ENCODE results near the gene AQP1. TPM values are rescaled to one million over a fixed set of nuclear protein-coding genes. Genes with fewer than 3 reads are reported as not detected.

AQP1 gene
- polyA plus RNA-seq, 3 donors: 0.03 TPM; not detected in 2

DNA sequence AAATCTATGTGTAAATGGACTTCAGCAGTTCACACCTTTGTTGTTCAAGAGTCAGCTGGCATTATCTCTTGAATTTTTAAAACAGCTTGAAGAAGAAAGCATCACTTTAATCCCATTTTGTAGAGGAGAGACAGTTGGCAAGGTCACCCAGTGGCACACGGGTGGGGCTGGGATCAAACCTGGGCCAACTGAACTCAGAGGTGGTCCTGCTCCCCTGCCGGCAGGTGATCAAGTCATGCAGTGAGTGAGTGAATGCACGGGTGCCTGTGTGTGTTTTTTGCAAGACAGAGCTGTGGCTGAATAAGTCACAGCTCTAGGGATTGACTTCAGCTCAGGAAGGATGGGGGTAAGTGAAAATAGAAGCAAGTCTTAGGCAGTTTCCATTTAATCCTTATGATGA lies 61.6 kb downstream of the AQP1 start:
- H3K36me3 ChIP-seq (replicated peaks in 1 of 2; ENCODE audit: control insufficient read depth in 1 of 2, insufficient read depth in 2 of 2, low read length in 2 of 2): no peaks in the 10 kb centered on the region
- H3K4me3 ChIP-seq (replicated peaks in 1 of 3; ENCODE audit: low read depth in 2 of 3, low read length in 3 of 3): no peak overlapping the region
- no peak overlapping the region for H3K27ac ChIP-seq (ENCODE audit: low read depth in 1 of 2, low read length in 2 of 2)
- H3K9me3 Mint-ChIP-seq: peaks cover 0 to 1% (median 0%) of the 10 kb centered on the region in 7 donors
- H3K36me3 Mint-ChIP-seq: no peaks in the 10 kb centered on the region
- H3K4me2 ChIP-seq (replicated peaks; ENCODE audit: extremely low read depth, low read length, poor library complexity, severe bottlenecking): no peak overlapping the region
- no peaks in the 10 kb centered on the region for H3K4me1 ChIP-seq (ENCODE audit: control insufficient read depth in 1 of 2, insufficient read depth in 2 of 2, low read length in 2 of 2)
- H3K9ac ChIP-seq (ENCODE audit: insufficient read depth, low read length, poor library complexity, severe bottlenecking): no peak overlapping the region
- H4K20me1 ChIP-seq (ENCODE audit: insufficient read depth, low read length): no peaks in the 10 kb centered on the region
- H3K27me3 ChIP-seq (ENCODE audit: control insufficient read depth in 2 of 2, insufficient read depth in 2 of 2, low read length in 2 of 2): no peaks in the 10 kb centered on the region
- no peaks in the 10 kb centered on the region for H3K4me1 Mint-ChIP-seq
- no peak overlapping the region for H3K27ac Mint-ChIP-seq
- H2AFZ ChIP-seq (ENCODE audit: insufficient read depth, low read depth, low read length, poor library complexity, severe bottlenecking): no peak overlapping the region
- 79% methylated on average over 3 of the region's 3 CpGs for WGBS (ENCODE audit: insufficient coverage)
- no peaks in the 10 kb centered on the region for H3K9me3 ChIP-seq (replicated peaks in 1 of 2; ENCODE audit: control insufficient read depth in 1 of 2, insufficient read depth in 1 of 2, low read length in 2 of 2)
- no peak overlapping the region for H3K4me3 Mint-ChIP-seq
- intact Hi-C loops (cut with micrococcal nuclease): no loop called here
- peaks cover 4 to 16% (median 11%) of the 10 kb centered on the region in 3 donors for H3K27me3 Mint-ChIP-seq (ENCODE audit: low read depth in 3 of 3)
- H3K79me2 ChIP-seq (ENCODE audit: insufficient read depth, low read length): no peaks in the 10 kb centered on the region
- no peak for DNase-seq
- TF ChIP-seq, protein P1, sequence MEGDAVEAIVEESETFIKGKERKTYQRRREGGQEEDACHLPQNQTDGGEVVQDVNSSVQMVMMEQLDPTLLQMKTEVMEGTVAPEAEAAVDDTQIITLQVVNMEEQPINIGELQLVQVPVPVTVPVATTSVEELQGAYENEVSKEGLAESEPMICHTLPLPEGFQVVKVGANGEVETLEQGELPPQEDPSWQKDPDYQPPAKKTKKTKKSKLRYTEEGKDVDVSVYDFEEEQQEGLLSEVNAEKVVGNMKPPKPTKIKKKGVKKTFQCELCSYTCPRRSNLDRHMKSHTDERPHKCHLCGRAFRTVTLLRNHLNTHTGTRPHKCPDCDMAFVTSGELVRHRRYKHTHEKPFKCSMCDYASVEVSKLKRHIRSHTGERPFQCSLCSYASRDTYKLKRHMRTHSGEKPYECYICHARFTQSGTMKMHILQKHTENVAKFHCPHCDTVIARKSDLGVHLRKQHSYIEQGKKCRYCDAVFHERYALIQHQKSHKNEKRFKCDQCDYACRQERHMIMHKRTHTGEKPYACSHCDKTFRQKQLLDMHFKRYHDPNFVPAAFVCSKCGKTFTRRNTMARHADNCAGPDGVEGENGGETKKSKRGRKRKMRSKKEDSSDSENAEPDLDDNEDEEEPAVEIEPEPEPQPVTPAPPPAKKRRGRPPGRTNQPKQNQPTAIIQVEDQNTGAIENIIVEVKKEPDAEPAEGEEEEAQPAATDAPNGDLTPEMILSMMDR (IDR thresholded peaks at IDR 0.05): no peak

DNA sequence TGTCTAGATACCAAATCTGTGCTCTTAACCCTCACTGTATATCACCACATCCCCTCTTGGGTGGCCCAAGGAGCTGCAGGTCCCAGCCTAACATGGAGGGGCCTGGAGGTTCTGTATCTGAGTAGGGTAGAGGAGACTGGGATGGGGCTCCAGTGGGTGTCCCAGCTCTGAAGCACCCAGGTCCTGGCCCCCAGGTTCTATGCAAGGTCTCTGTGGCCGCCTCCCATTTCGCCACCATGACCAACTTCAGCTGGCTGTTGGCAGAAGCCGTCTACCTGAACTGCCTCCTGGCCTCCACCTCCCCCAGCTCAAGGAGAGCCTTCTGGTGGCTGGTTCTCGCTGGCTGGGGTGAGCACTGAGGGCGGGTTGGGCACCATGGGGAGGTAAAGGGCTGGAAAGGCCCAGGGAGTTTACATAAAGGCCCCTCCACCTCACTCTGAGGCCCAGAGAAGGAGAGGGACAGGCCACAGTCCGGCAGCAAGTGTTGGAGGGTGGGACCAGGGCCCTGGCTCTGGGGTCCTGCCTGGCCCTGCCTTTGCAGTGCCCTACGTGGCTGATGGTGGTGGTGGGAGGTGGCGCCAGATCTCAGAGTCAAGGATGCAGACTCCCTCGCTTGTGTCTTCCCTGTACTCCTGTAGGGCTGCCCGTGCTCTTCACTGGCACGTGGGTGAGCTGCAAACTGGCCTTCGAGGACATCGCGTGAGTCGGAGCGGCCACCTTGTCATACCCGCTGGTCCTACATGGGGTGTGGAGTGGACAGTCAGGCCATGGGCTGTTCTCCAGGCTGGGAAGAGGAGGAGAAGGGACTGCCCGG lies 62.3 kb downstream of the AQP1 start:
- Mint-ChIP-seq H3K9me3 (peaks cover 0 to 1% (median 0%) of the 10 kb centered on the region in 7 donors), H3K4me1 (no peaks in the 10 kb centered on the region), H3K36me3 (no peaks in the 10 kb centered on the region), H3K27ac (no peak overlapping the region), H3K4me3 (no peak overlapping the region), H3K27me3 (ENCODE audit: low read depth in 3 of 3) (peaks cover 4 to 17% (median 11%) of the 10 kb centered on the region in 3 donors)
- DNase-seq: no peak
- H4K20me1 ChIP-seq (ENCODE audit: insufficient read depth, low read length): no peaks in the 10 kb centered on the region
- no peak overlapping the region for H3K4me3 ChIP-seq (replicated peaks in 1 of 3; ENCODE audit: low read depth in 2 of 3, low read length in 3 of 3)
- H2AFZ ChIP-seq (ENCODE audit: insufficient read depth, low read depth, low read length, poor library complexity, severe bottlenecking): no peak overlapping the region
- H3K4me2 ChIP-seq (replicated peaks; ENCODE audit: extremely low read depth, low read length, poor library complexity, severe bottlenecking): no peak overlapping the region
- no peaks in the 10 kb centered on the region for H3K27me3 ChIP-seq (ENCODE audit: control insufficient read depth in 2 of 2, insufficient read depth in 2 of 2, low read length in 2 of 2)
- no peaks in the 10 kb centered on the region for H3K79me2 ChIP-seq (ENCODE audit: insufficient read depth, low read length)
- TF ChIP-seq, protein P1 (IDR thresholded peaks at IDR 0.05): no peak
- no peaks in the 10 kb centered on the region for H3K4me1 ChIP-seq (ENCODE audit: control insufficient read depth in 1 of 2, insufficient read depth in 2 of 2, low read length in 2 of 2)
- 94% methylated on average over 7 of the region's 18 CpGs for WGBS (ENCODE audit: insufficient coverage)
- no peaks in the 10 kb centered on the region for H3K9me3 ChIP-seq (replicated peaks in 1 of 2; ENCODE audit: control insufficient read depth in 1 of 2, insufficient read depth in 1 of 2, low read length in 2 of 2)
- H3K36me3 ChIP-seq (replicated peaks in 1 of 2; ENCODE audit: control insufficient read depth in 1 of 2, insufficient read depth in 2 of 2, low read length in 2 of 2): no peaks in the 10 kb centered on the region
- no peak overlapping the region for H3K9ac ChIP-seq (ENCODE audit: insufficient read depth, low read length, poor library complexity, severe bottlenecking)
- intact Hi-C loops (cut with micrococcal nuclease): no loop called here
- no peak overlapping the region for H3K27ac ChIP-seq (ENCODE audit: low read depth in 1 of 2, low read length in 2 of 2)

All from CD14-positive monocyte (primary cell).